Vagina (tissue), 2 donors: Measurements from ENCODE around the gene NOG. TPM values are rescaled to one million over a fixed set of nuclear protein-coding genes. Genes with fewer than 3 reads are reported as not detected.

Experiments
- DNase-seq, 2 donors: peaks; one replicate each; pipeline ENCODE4 v3.0.0-alpha.2; 2017; ENCODE audit errors: extremely low spot score in 2 of 2
- H3K27ac ChIP-seq: fragments of 200-600 bp; sonication (generic); one replicate; pipeline ENCODE4 v1.5.1; 2019
- H3K27me3 ChIP-seq: fragments of 200-600 bp; sonication (generic); one replicate; pipeline ENCODE4 v1.5.1; 2019
- H3K36me3 ChIP-seq, 2 donors: fragments of 200-600 bp; sonication (generic); one replicate each; pipeline ENCODE4 v1.5.1; 2017 to 2019
- H3K4me1 ChIP-seq: fragments of 200-600 bp; sonication (generic); one replicate; pipeline ENCODE4 v1.5.1; 2019
- H3K4me3 ChIP-seq, 2 donors: fragments of 200-600 bp; sonication (generic); 1 replicate in 1 of 2; 2 replicates in 1 of 2; pipeline ENCODE4 v1.5.1; 2016 to 2019
- H3K9me3 ChIP-seq: fragments of 200-600 bp; sonication (generic); one replicate; pipeline ENCODE4 v1.5.1; 2019
- CTCF ChIP-seq, 3 experiments: fragments of 450-650 bp in 2 of 3; fragments of 200-600 bp in 1 of 3; sonication (generic) in 1 of 3; IDR thresholded peaks; one replicate each; pipeline ENCODE4 v1.5.1; 2017 to 2019; ENCODE audit warnings: antibody characterized with exemption in 3 of 3, mild to moderate bottlenecking in 2 of 3, moderate library complexity in 2 of 3
- POLR2A ChIP-seq, 2 donors: fragments of 450-650 bp; IDR thresholded peaks; one replicate each; pipeline ENCODE4 v1.6.1; 2017; ENCODE audit warnings: antibody characterized with exemption in 2 of 2, mild to moderate bottlenecking in 2 of 2, moderate library complexity in 2 of 2
- POLR2AphosphoS5 ChIP-seq, 2 donors: sonication (generic); formaldehyde crosslinking; IDR thresholded peaks; one replicate each; pipeline ENCODE4 v1.9.0; 2017; ENCODE audit warnings: antibody characterized with exemption in 2 of 2, mild to moderate bottlenecking in 2 of 2, low read depth in 1 of 2; ENCODE audit not compliant: insufficient read depth in 1 of 2
- intact Hi-C: fragments of 100-400 bp; cut with DNase I; formaldehyde crosslinking; loops from one replicate; pipeline ENCODE4 v1.15.1; 2023
- total RNA-seq: library from RNA; depleted of rRNA; stranded (reverse); fragments of >200 nt; gene quantifications from one replicate; pipeline ENCODE4 v1.2.3, GENCODE V29; 2016

NOG gene
- total RNA-seq, 1 donor from 2014 or later = 7.4 TPM

- no peaks in the 10 kb centered on the region for H3K9me3 ChIP-seq
- DNase-seq = no peak
- no peaks in the 10 kb centered on the region for H3K4me1 ChIP-seq
- no peak overlapping the region for H3K27ac ChIP-seq
- H3K36me3 ChIP-seq = no peaks in the 10 kb centered on the region
- no peaks in the 10 kb centered on the region for H3K27me3 ChIP-seq
- no peak overlapping the region for H3K4me3 ChIP-seq
- TF ChIP-seq POLR2AphosphoS5 (IDR thresholded peaks at IDR 0.05; ENCODE audit: insufficient read depth in 1 of 2, low read depth in 1 of 2) (no peak), CTCF (IDR thresholded peaks at IDR 0.05) (no peak), POLR2A (IDR thresholded peaks at IDR 0.05) (no peak)
- intact Hi-C loops = no loop called here
Observed at GRCh38 chr17:56614522-56614921, 21.0 kb downstream of the NOG start.

- no peaks in the 10 kb centered on the region for H3K4me1 ChIP-seq
- TF ChIP-seq POLR2A (IDR thresholded peaks at IDR 0.05) (no peak), POLR2AphosphoS5 (IDR thresholded peaks at IDR 0.05; ENCODE audit: insufficient read depth in 1 of 2, low read depth in 1 of 2) (no peak), CTCF (IDR thresholded peaks at IDR 0.05) (no peak)
- intact Hi-C loops = no loop called here
- no peak overlapping the region for H3K27ac ChIP-seq
- no peak overlapping the region for H3K4me3 ChIP-seq
- no peaks in the 10 kb centered on the region for H3K27me3 ChIP-seq
- H3K36me3 ChIP-seq = no peaks in the 10 kb centered on the region
- DNase-seq = no peak
- H3K9me3 ChIP-seq = no peaks in the 10 kb centered on the region
Observed at GRCh38 chr17:56616239-56616638, 22.7 kb downstream of the NOG start.

GRCh38 chr17:56623383-56623782, 29.9 kb downstream of the NOG start:
- H3K4me1 ChIP-seq = no peaks in the 10 kb centered on the region
- intact Hi-C loops = no loop called here
- no peak overlapping the region for H3K27ac ChIP-seq

GRCh38 chr17:56624309-56624708, 30.8 kb downstream of the NOG start:
- Histone ChIP-seq H3K36me3 (no peaks in the 10 kb centered on the region), H3K27me3 (no peaks in the 10 kb centered on the region), H3K27ac (no peak overlapping the region), H3K4me1 (peaks cover 4% of the 10 kb centered on the region), H3K4me3 (no peak overlapping the region), H3K9me3 (no peaks in the 10 kb centered on the region)
- no peak for TF ChIP-seq POLR2A (IDR thresholded peaks at IDR 0.05)
- DNase-seq = no peak
- intact Hi-C loops = no loop called here

More at GRCh38 chr17:56623383-56623782, 29.9 kb downstream of the NOG start:
- H3K36me3 ChIP-seq = no peaks in the 10 kb centered on the region
- DNase-seq = no peak
- TF ChIP-seq POLR2AphosphoS5 (IDR thresholded peaks at IDR 0.05; ENCODE audit: insufficient read depth in 1 of 2, low read depth in 1 of 2) (no peak), CTCF (IDR thresholded peaks at IDR 0.05) (no peak), POLR2A (IDR thresholded peaks at IDR 0.05) (no peak)
- no peaks in the 10 kb centered on the region for H3K27me3 ChIP-seq
- no peak overlapping the region for H3K4me3 ChIP-seq
- H3K9me3 ChIP-seq = no peaks in the 10 kb centered on the region

- H3K36me3 ChIP-seq = no peaks in the 10 kb centered on the region
- intact Hi-C loops = no loop called here
Observed at GRCh38 chr17:56624912-56625311, 31.4 kb downstream of the NOG start.

More at GRCh38 chr17:56624912-56625311, 31.4 kb downstream of the NOG start:
- H3K4me1 ChIP-seq = peaks cover 5% of the 10 kb centered on the region
- H3K9me3 ChIP-seq = no peaks in the 10 kb centered on the region
- no peak overlapping the region for H3K4me3 ChIP-seq
- DNase-seq = no peak
- no peak overlapping the region for H3K27ac ChIP-seq
- H3K27me3 ChIP-seq = no peaks in the 10 kb centered on the region
- TF ChIP-seq POLR2A (IDR thresholded peaks at IDR 0.05) (no peak), POLR2AphosphoS5 (IDR thresholded peaks at IDR 0.05; ENCODE audit: insufficient read depth in 1 of 2, low read depth in 1 of 2) (no peak), CTCF (IDR thresholded peaks at IDR 0.05) (no peak)
